Cardiac muscle cell (in vitro differentiated cells and primary cell): ENCODE data around the gene CYTH1. TPM values are rescaled to one million over a fixed set of nuclear protein-coding genes. Genes with fewer than 3 reads are reported as not detected.
A peak's percentile ranks its signal among the peaks of the same experiment; 100 is the strongest.

Experiments
- DNase-seq, 2 donors: peaks; one replicate each; pipeline versions ENCODE4 v3.0.0 to v3.0.0-alpha.2; 2010 to 2017; ENCODE audit warnings: low read depth in 1 of 2, low spot score in 1 of 2
- H3K27ac ChIP-seq: fragments of 200-600 bp; sonication (generic); 2 replicates; pipeline ENCODE4 v1.5.1; 2016
- H3K27me3 ChIP-seq: fragments of 200-600 bp; sonication (generic); 2 replicates; pipeline ENCODE4 v1.6.0; 2016; ENCODE audit warnings: control low read depth
- H3K36me3 ChIP-seq: fragments of 200-600 bp; sonication (generic); 2 replicates; pipeline ENCODE4 v1.5.1; 2016; ENCODE audit warnings: control low read depth
- H3K4me1 ChIP-seq: fragments of 200-600 bp; sonication (generic); 2 replicates; pipeline ENCODE4 v1.8.1; 2017; ENCODE audit warnings: low read depth, mild to moderate bottlenecking, mixed run types
- H3K4me3 ChIP-seq: fragments of 200-600 bp; sonication (generic); 2 replicates; pipeline ENCODE4 v1.5.1; 2016; ENCODE audit warnings: mild to moderate bottlenecking
- H3K9me3 ChIP-seq: fragments of 200-600 bp; sonication (generic); 2 replicates; pipeline ENCODE4 v1.5.1; 2017; ENCODE audit warnings: low read depth, mild to moderate bottlenecking, control low read depth
- polyA plus RNA-seq: library from polyadenylated mRNA; unstranded; fragments of >200 nt; fragmentation: Nextera tagmentation; extraction: Ambion mirVana; gene quantifications from 2 replicates; pipeline ENCODE4 v1.2.1, GENCODE V29; 2016
- total RNA-seq: library from RNA; depleted of rRNA; stranded (reverse); fragments of >200 nt; gene quantifications from 2 replicates; pipeline ENCODE4 v1.2.3, GENCODE V29; 2016
- TF ChIP-seq, protein P1 (sequence below): IDR thresholded peaks from 2 replicates; pipeline ENCODE4 v1.5.1; 2012; ENCODE audit warnings: low read depth, mild to moderate bottlenecking, low read length

Gene CYTH1
- total and polyA plus RNA-seq, 2 experiments from 2014 or later: 21.9 to 39.6 TPM

DNA sequence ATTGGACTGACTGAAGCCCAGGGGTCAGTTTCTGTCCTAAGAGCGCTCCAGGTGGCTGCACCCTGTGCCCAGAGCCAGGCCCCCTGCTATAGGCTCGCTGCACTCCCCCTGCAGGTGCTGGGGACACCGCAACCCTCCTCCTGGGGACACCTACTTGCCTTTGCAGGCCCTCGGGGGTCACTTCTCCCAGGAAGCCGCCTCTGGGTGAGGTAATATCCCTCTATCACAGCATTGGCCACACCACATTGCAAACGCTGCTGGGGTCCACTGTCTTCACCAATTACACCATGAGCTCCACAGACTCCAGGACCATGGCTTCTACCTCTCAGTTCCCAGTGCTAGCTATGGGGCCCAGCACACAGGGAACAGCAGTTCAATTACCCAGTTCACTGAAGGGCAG, 43.6 kb upstream of the CYTH1 start:
- Histone ChIP-seq H3K9me3 (no peaks in the 10 kb centered on the region), H3K36me3 (peaks cover 39% of the 10 kb centered on the region), H3K27ac (no peak overlapping the region), H3K4me3 (no peak overlapping the region), H3K27me3 (no peaks in the 10 kb centered on the region), H3K4me1 (no peaks in the 10 kb centered on the region)
- TF ChIP-seq, protein P1, sequence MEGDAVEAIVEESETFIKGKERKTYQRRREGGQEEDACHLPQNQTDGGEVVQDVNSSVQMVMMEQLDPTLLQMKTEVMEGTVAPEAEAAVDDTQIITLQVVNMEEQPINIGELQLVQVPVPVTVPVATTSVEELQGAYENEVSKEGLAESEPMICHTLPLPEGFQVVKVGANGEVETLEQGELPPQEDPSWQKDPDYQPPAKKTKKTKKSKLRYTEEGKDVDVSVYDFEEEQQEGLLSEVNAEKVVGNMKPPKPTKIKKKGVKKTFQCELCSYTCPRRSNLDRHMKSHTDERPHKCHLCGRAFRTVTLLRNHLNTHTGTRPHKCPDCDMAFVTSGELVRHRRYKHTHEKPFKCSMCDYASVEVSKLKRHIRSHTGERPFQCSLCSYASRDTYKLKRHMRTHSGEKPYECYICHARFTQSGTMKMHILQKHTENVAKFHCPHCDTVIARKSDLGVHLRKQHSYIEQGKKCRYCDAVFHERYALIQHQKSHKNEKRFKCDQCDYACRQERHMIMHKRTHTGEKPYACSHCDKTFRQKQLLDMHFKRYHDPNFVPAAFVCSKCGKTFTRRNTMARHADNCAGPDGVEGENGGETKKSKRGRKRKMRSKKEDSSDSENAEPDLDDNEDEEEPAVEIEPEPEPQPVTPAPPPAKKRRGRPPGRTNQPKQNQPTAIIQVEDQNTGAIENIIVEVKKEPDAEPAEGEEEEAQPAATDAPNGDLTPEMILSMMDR: no peak
- DNase-seq: no peak

DNA sequence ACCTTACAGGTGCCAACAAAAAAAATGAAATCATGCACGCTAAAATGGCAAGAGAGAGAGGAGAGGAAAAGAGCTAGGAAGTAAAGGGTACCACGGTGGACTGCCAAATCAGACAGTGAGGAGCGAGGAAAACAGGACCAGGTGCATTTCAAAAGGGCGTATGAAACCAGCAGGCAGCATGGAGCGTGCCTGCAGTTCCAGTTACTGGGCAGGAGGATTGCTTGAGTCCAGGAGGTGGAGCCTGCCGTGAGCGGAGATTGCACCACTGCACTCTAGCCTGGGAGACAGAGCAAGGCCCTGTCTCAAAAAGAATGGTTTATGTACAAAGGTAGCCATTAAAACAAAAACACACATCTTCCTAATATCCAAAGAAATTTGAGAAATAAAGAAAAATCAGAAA, 42.2 kb upstream of the CYTH1 start:
- TF ChIP-seq, protein P1: no peak
- Histone ChIP-seq H3K36me3 (peaks cover 44% of the 10 kb centered on the region), H3K4me3 (no peak overlapping the region), H3K27me3 (no peaks in the 10 kb centered on the region), H3K9me3 (no peaks in the 10 kb centered on the region), H3K4me1 (no peaks in the 10 kb centered on the region), H3K27ac (no peak overlapping the region)
- DNase-seq: no peak

DNA sequence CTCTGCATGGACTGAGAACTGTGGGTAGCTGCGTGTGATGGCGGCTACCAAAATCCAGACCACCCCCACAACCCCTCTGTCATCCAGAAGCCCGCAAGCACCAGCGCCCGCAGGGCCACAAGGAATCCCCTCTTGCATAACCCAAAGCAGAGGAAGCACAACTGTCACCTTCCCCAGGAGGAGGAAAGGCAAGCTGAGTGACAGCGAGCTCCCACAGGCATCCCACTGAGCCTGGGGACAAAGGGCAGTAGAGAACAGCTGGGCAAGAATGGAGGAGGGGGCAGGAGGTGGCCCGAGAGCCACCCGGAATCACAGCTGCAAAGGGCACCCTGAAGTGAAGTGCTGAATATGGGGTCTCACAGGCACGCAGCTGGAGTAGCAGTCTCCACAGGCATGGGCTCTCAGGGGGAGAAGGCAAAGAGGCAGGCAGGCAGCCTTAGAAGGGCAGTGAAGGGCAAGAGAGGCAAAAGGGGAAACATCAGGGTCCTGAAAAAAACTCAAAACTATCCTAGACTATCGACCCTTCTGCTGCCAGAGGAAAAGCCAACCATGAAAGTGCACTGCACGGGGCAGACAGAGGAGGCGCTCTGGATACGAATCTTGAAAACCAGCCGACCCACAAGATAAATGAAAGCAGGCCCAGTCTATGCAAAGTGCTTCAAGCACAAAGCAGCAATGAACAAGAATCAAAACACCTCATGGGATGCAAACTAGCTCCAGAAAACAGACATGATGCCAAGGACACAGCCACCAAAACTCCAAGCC, 41.4 kb upstream of the CYTH1 start:
- no peak for DNase-seq
- Histone ChIP-seq H3K4me1 (no peaks in the 10 kb centered on the region), H3K27me3 (no peaks in the 10 kb centered on the region), H3K36me3 (peaks cover 50% of the 10 kb centered on the region), H3K27ac (no peak overlapping the region), H3K4me3 (no peak overlapping the region), H3K9me3 (no peaks in the 10 kb centered on the region)
- TF ChIP-seq, protein P1: no peak

DNA sequence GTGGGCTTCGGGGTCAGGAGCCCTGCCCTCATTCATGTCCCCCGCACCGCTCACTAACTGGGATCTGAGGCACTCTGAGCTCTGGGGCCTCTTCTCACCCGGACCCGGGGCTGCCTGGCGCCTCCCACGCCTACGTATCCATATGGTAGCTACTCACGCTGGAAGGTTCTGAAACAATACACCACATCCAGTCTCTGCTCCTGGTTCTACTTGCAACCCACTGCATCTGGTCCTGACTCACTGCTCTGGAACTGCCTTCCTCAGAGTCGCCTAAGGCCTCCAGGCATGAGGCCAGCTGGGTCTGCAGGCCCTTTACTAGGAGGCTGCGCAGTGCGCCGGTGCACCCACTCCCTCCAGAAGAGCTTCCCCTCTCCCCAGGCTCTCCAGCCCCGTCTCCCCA, 40.5 kb upstream of the CYTH1 start:
- Histone ChIP-seq H3K4me3 (no peak overlapping the region), H3K27ac (no peak overlapping the region), H3K27me3 (no peaks in the 10 kb centered on the region), H3K9me3 (no peaks in the 10 kb centered on the region), H3K4me1 (no peaks in the 10 kb centered on the region), H3K36me3 (peaks cover 53% of the 10 kb centered on the region)
- peak in 1 of 2 donors; percentile 90 for DNase-seq
- TF ChIP-seq, protein P1: no peak

DNA sequence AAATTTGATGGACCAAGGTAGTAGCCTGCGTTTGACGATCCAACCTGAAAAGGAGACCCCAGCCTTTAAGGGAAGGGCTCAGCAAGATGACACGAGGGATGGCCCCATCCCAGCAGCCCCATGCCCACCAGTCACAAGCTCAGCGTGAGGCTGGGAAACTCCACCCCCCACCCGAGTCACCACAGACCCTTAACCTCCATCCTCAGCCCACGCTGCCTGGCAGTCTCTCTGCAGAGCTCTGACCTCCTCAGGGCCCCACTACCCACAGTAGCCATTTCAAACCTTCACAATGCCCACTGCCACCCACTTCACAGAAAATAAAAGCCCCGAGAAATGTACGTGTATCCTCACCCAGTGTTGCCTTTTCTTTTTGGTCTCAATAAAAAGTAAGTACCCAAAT, 39.9 kb upstream of the CYTH1 start:
- TF ChIP-seq, protein P1: no peak
- no peaks in the 10 kb centered on the region for H3K4me1 ChIP-seq
- H3K4me3 ChIP-seq: no peak overlapping the region
- H3K36me3 ChIP-seq: peaks cover 53% of the 10 kb centered on the region
- no peaks in the 10 kb centered on the region for H3K27me3 ChIP-seq
- no peak overlapping the region for H3K27ac ChIP-seq
- no peak for DNase-seq
- H3K9me3 ChIP-seq: no peaks in the 10 kb centered on the region
